ENCODE measurements around the gene ZNF19.

- no peak for TF ChIP-seq CTCF (IDR thresholded peaks at IDR 0.05)
- TF ChIP-seq POLR2A (IDR thresholded peaks at IDR 0.05), result no peak
Observed at GRCh38 chr16:71428883-71429282, 60.2 kb downstream of the ZNF19 start.

Measured in esophagus squamous epithelium (tissue), 4 donors.